GM12865 (cell line): ENCODE results near the gene BAK1.
"Not testable (repeated sequence)": the region's sequence is repeated elsewhere in the genome, so short reads cannot be mapped to it uniquely, and the experiment has no call there.

ENCODE experiments used
- DNase-seq: peaks from one replicate; pipeline ENCODE4 v3.0.0; 2010; ENCODE audit warnings: low read depth
- H3K4me3 ChIP-seq: 2 replicates; pipeline ENCODE4 v1.5.1; 2011; ENCODE audit warnings: mild to moderate bottlenecking, low read depth, low read length, control low read depth
- CTCF ChIP-seq: IDR thresholded peaks from 2 replicates; pipeline ENCODE4 v1.5.1; 2011; ENCODE audit warnings: low read length, control low read depth, low read depth, inconsistent platforms; ENCODE audit not compliant: insufficient read depth; ENCODE audit errors: missing control alignments

Gene BAK1

DNA sequence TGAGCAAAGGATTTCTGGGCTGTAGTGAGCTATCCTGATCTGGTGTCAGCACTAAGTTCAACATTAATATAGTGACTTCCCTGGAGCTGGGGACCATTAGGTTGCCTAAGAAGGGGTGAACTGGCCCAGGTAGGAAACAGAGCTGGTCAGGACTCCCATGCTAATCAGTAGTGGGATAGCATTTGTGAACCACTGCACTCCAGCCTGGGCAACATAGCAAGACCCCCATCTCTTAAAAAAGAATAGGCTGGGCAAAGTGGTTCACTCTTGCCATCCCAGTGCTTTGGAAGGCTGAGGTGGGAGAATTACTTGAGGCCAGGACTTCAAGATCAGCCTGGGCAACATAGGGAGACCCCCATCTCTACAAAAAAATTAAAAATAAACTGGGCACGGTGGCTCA is 39.3 kb downstream of the BAK1 start:
- no peak overlapping the region for H3K4me3 ChIP-seq
- TF ChIP-seq CTCF: no peak
- DNase-seq: no peak

- H3K4me3 ChIP-seq: no peak overlapping the region
- TF ChIP-seq CTCF: no peak
- DNase-seq: no peak
Observed at GRCh38 chr6:33534702-33535101, 45.4 kb downstream of the BAK1 start.

DNA sequence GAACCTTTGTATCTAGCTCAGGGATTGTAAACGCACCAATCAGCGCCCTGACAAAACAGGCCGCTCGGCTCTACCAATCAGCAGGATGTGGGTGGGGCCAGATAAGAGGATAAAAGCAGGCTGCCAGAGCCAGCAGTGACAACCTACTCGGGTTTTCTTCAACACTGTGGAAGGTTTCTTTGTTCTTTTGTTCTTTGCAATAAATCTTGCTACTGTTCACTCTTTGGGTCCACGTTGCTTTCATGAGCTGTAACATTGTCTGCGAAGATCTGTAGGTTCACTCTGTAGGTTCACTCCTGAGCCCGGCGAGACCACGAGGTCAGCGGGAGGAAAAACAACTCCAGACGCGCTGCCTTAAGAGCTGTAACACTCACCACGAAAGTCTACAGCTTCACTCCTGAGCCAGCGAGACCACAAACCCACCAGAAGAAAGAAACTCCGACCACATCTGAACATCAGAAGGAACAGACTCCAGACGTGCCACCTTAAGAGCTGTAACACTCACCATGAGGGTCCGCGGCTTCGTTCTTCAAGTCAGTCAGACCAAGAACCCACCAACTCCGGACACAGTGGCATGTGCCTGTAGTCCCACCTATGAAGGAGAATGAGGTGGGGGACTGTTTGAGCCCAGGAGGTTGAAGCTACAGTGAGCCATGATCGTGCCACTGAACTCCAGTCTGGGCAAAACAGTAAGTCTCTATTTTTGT is 46.8 kb downstream of the BAK1 start:
- not testable (repeated sequence) for DNase-seq, H3K4me3 ChIP-seq

GRCh38 chr6:33532431-33532830 is 47.6 kb downstream of the BAK1 start:
- not testable (repeated sequence) for DNase-seq, H3K4me3 ChIP-seq

DNA sequence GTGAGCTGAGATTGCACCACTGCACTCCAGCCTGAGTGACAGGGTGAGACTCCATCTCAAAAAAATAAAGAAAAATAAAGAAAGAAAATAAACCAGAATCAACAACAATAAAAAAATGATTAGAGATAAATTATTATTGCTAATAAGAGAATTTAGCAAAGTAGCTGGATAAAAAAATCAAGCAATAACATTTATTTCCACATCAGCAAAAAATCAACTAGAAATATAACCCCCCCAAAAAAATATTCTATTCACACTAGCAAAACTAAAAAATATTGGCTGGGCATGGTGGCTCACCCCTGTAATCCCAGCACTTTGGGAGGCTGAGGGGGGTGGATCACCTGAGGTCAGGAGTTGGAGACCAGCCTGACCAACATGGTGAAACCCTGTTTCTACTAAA is 49.5 kb downstream of the BAK1 start:
- not testable (repeated sequence) for DNase-seq, H3K4me3 ChIP-seq
